Activated CD4-positive, alpha-beta T cell treated with anti-CD3 and anti-CD28 coated beads, Interleukin-2, amount 10 ng/mL, durations not matched to agents 24 days and 14 days (primary cell): ENCODE results near the gene U2AF2. TPM values are rescaled to one million over a fixed set of nuclear protein-coding genes. Genes with fewer than 3 reads are reported as not detected.

ENCODE experiments used
- DNase-seq: peaks from one replicate; pipeline ENCODE4 v3.0.0; 2022
- H3K27ac Mint-ChIP-seq: one replicate; pipeline ENCODE4 v1.8.0; 2022; ENCODE audit warnings: mild to moderate bottlenecking, mixed read lengths
- H3K27me3 Mint-ChIP-seq: one replicate; pipeline ENCODE4 v1.8.0; 2022; ENCODE audit warnings: mixed read lengths
- H3K36me3 Mint-ChIP-seq: one replicate; pipeline ENCODE4 v1.8.0; 2022; ENCODE audit warnings: low read depth, mild to moderate bottlenecking, mixed read lengths
- H3K4me1 Mint-ChIP-seq: one replicate; pipeline ENCODE4 v1.8.0; 2021; ENCODE audit warnings: mixed read lengths
- H3K4me3 Mint-ChIP-seq: one replicate; pipeline ENCODE4 v1.8.0; 2022; ENCODE audit warnings: mild to moderate bottlenecking, moderate library complexity, mixed read lengths
- H3K9me3 Mint-ChIP-seq: one replicate; pipeline ENCODE4 v1.8.0; 2021; ENCODE audit warnings: mixed read lengths
- intact Hi-C: fragments of 100-400 bp; cut with micrococcal nuclease; formaldehyde crosslinking; loops from one replicate; pipeline ENCODE4 v1.15.1; 2023
- total RNA-seq: library from RNA; stranded (reverse); gene quantifications from 2 replicates; pipeline ENCODE4 v1.2.3, GENCODE V29; 2022

Gene U2AF2
- total RNA-seq, 1 donor from 2014 or later = 394 TPM

- no peak for DNase-seq
- H3K4me3 Mint-ChIP-seq = no peak overlapping the region
- peaks cover 52% of the 10 kb centered on the region for H3K36me3 Mint-ChIP-seq
- H3K9me3 Mint-ChIP-seq = no peaks in the 10 kb centered on the region
- no peak overlapping the region for H3K27ac Mint-ChIP-seq
- no peaks in the 10 kb centered on the region for H3K27me3 Mint-ChIP-seq
- intact Hi-C loops = loop anchor here (2.0 kb wide), 1 partner anchor 39 kb away; no protein-coding TSS in a partner anchor
- peaks cover 45% of the 10 kb centered on the region for H3K4me1 Mint-ChIP-seq
Measured at GRCh38 chr19:55673889-55674288, 19.1 kb downstream of the U2AF2 start.

DNA sequence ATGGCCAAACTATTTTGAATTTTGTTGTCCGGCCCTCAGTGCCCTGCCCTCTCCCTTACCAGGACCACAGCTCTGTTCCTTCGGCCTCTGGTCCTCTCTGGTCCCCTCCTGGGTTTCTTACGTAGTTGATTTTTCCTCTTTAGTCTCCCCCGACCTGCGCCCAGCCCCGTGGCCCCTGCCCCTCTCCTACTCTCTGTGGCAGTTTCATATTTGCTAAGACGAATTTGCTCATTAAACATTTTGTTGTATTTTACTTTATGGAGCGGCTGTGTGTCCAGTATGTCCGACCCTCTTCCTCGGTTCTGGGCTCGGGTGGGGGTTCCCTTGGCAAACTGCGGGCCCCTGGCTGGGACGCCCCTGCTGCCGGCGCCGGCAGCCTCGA, 19.6 kb downstream of the U2AF2 start:
- Mint-ChIP-seq H3K4me3 (peak overlapping the region; percentile 95), H3K36me3 (peaks cover 52% of the 10 kb centered on the region), H3K9me3 (no peaks in the 10 kb centered on the region), H3K27ac (peak overlapping the region; percentile 62), H3K27me3 (no peaks in the 10 kb centered on the region), H3K4me1 (peaks cover 46% of the 10 kb centered on the region)
- peak; percentile 61 for DNase-seq
- intact Hi-C loops = loop anchor here (2.0 kb wide), 1 partner anchor 40 kb away; no protein-coding TSS in a partner anchor

- Mint-ChIP-seq H3K27me3 (no peaks in the 10 kb centered on the region), H3K9me3 (no peaks in the 10 kb centered on the region), H3K4me3 (peak within 1 kb of the TSS; percentile 95), H3K27ac (peak within 1 kb of the TSS; percentile 90), H3K4me1 (peaks cover 52% of the 10 kb centered on the region), H3K36me3 (peaks cover 52% of the 10 kb centered on the region)
- intact Hi-C loops = loop anchor here (1.0 to 2.0 kb wide), 4 partner anchors 21 to 466 kb away; partner anchors contain the start of genes ZNF444 and ZNF581
- DNase-seq = peak; percentile 99
Measured at GRCh38 chr19:55674841-55675660, 20.2 kb downstream of the U2AF2 start, which contains the start of gene EPN1. Gene EPN1 (plus strand): TSS chr19:55675226. CDS start chr19:55678628, 3,402 bp downstream.

GRCh38 chr19:55675661-55676354, 21.0 kb downstream of the U2AF2 start:
- peaks cover 47% of the 10 kb centered on the region for H3K36me3 Mint-ChIP-seq
- no peak for DNase-seq
- no peaks in the 10 kb centered on the region for H3K27me3 Mint-ChIP-seq
- intact Hi-C loops = loop anchor here (1.0 to 2.0 kb wide), 4 partner anchors 22 to 465 kb away; partner anchors contain the start of genes ZNF444 and ZNF581
- H3K4me3 Mint-ChIP-seq = peak overlapping the region; percentile 95
- H3K27ac Mint-ChIP-seq = peak overlapping the region; percentile 90
- no peaks in the 10 kb centered on the region for H3K9me3 Mint-ChIP-seq
- H3K4me1 Mint-ChIP-seq = peaks cover 51% of the 10 kb centered on the region

DNA sequence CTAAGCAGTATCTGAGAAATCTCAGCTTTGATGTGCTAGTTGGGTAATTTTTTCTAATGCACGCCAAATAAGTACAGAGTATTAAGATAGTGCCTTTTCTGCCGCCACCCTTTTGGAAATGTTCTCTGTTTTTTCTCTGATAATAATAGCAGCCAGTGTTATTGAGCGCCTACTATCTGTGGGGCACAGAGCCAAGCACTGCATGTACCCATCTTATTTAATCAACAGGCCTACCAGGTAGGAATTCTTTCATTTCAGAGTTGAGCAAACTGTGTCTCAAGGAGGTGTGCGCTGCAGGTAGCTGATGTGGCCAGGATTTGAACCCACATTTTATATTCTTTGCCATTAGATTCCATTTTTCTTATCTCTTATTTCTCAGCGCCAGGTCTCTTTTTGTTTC, 21.5 kb downstream of the U2AF2 start:
- peaks cover 42% of the 10 kb centered on the region for H3K36me3 Mint-ChIP-seq
- intact Hi-C loops = no loop called here
- peak overlapping the region; percentile 45 for H3K27ac Mint-ChIP-seq

GRCh38 chr19:55676889-55677505, 22.2 kb downstream of the U2AF2 start:
- DNase-seq = no peak
- Mint-ChIP-seq H3K9me3 (no peaks in the 10 kb centered on the region), H3K27ac (peak overlapping the region; percentile 45), H3K36me3 (peaks cover 39% of the 10 kb centered on the region), H3K4me3 (peak overlapping the region; percentile 95), H3K27me3 (no peaks in the 10 kb centered on the region), H3K4me1 (peaks cover 44% of the 10 kb centered on the region)
- intact Hi-C loops = no loop called here

More for the DNA sequence above, 21.5 kb downstream of the U2AF2 start:
- Mint-ChIP-seq H3K4me3 (peak overlapping the region; percentile 95), H3K9me3 (no peaks in the 10 kb centered on the region), H3K4me1 (peaks cover 46% of the 10 kb centered on the region), H3K27me3 (no peaks in the 10 kb centered on the region)
- DNase-seq = no peak

- no peaks in the 10 kb centered on the region for H3K27me3 Mint-ChIP-seq
- peak overlapping the region; percentile 1 for H3K27ac Mint-ChIP-seq
- H3K4me1 Mint-ChIP-seq = peaks cover 42% of the 10 kb centered on the region
- peak overlapping the region; percentile 20 for H3K4me3 Mint-ChIP-seq
- intact Hi-C loops = no loop called here
- H3K9me3 Mint-ChIP-seq = no peaks in the 10 kb centered on the region
- H3K36me3 Mint-ChIP-seq = peaks cover 34% of the 10 kb centered on the region
- no peak for DNase-seq
Measured at GRCh38 chr19:55677572-55678028, 22.8 kb downstream of the U2AF2 start.

- Mint-ChIP-seq H3K27ac (peak overlapping the region; percentile 1), H3K9me3 (no peaks in the 10 kb centered on the region), H3K27me3 (no peaks in the 10 kb centered on the region), H3K36me3 (peaks cover 34% of the 10 kb centered on the region), H3K4me3 (no peak overlapping the region), H3K4me1 (peaks cover 42% of the 10 kb centered on the region)
- no peak for DNase-seq
- intact Hi-C loops = no loop called here
Measured at GRCh38 chr19:55678121-55678671, 23.4 kb downstream of the U2AF2 start.

DNA sequence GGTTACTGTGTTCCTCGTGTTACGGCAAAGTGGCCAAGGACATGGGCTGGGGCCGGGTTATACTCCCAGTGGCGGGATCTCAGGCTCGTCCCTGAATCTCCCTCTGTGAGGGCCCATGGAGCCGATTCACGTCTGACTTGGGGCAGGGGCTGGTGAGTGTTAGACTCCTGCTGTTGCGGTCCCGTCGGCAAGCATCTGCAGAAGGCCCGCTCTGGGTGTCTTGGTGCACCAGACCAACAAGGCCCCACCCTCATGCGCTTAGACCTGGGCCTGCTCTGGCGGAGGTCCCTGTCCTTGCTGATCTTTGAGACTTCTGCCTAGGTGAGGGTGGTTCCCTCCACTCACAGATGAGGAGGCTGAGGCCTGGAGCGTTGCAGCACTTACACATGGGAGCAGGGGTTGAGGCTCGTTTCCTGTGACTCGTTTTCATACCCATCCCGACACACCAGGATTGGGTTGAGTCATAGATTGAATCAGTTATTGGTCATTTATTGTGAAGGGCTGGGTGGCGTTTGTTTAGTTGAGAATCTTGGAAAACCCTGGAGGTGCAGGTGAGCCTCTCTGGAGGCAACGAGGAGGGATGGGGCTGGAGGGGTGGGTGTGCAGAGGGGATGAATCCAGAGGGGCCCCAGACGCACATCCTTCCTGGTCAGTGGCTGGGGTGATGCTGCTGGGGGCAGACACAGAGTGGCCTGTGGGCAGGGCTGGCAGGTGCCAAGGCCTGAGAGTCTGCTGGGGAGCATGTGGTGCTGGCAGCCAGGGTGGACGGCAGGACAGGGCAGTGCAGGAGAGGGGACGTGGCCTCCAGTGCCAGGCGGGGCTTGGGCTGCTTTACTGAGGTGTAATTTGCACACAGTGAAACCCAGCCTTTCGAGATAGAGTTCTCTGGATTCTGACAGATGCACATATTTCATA, 24.8 kb downstream of the U2AF2 start:
- Mint-ChIP-seq H3K36me3 (peaks cover 36% of the 10 kb centered on the region), H3K4me3 (no peak overlapping the region), H3K27ac (peak overlapping the region; percentile 64), H3K4me1 (peaks cover 35% of the 10 kb centered on the region), H3K9me3 (no peaks in the 10 kb centered on the region), H3K27me3 (no peaks in the 10 kb centered on the region)
- intact Hi-C loops = no loop called here
- DNase-seq = no peak

GRCh38 chr19:55680339-55681130, 25.7 kb downstream of the U2AF2 start:
- H3K4me1 Mint-ChIP-seq = peaks cover 33% of the 10 kb centered on the region
- no peaks in the 10 kb centered on the region for H3K9me3 Mint-ChIP-seq
- no peaks in the 10 kb centered on the region for H3K27me3 Mint-ChIP-seq
- intact Hi-C loops = no loop called here
- H3K36me3 Mint-ChIP-seq = peaks cover 39% of the 10 kb centered on the region
- H3K4me3 Mint-ChIP-seq = no peak overlapping the region
- no peak for DNase-seq
- H3K27ac Mint-ChIP-seq = no peak overlapping the region

DNA sequence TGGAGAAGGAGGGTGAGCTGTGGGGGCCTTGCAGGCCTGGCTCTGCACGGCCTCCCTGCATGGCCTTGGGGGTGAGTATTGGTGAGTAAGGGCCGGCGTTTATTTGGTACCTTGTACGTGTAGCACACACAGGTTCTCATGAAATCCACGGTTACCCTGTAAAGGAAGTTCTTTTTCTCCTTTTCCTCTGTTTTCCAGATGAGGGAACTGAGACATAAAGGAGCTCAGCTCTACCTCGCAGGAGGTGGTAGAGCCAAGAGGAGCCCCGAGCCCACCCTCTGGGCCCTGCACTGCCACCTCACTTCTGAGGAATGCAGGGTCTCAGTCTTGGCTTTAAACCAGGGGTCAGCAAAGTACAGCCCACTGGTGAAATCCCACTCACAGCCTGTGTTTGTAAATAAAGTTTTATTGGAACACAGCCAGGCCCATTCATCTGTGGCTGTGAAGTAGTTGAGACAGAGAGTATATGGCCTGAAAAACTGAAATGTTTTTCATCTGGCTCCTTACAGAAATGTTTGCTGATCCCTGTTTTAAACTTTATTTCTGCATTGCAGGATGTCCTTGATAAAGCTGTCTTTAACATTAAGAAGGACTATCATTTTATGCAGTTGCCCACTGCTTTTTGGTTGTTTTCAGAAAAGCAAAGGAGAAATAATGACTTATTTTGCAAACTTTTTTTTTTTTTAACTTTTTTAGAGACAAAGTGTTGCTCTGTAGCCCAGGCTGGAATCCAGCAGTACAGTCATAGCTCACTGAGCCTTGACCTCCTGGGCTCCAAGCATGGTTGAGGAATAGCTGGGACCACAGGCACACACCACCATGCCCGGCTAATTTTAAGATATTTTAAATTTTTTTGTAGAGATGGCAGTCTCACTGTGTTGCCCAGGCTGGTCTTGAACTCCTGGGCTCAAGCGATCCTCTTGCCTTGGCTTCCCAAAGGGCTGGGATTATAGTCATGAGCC, 26.6 kb downstream of the U2AF2 start:
- DNase-seq = no peak
- no peaks in the 10 kb centered on the region for H3K9me3 Mint-ChIP-seq
- no peaks in the 10 kb centered on the region for H3K27me3 Mint-ChIP-seq
- H3K27ac Mint-ChIP-seq = no peak overlapping the region
- peaks cover 44% of the 10 kb centered on the region for H3K36me3 Mint-ChIP-seq
- intact Hi-C loops = no loop called here
- no peak overlapping the region for H3K4me3 Mint-ChIP-seq
- H3K4me1 Mint-ChIP-seq = peaks cover 27% of the 10 kb centered on the region
